Measurements from ENCODE around the gene GAB1.

- TF ChIP-seq CTCF (conservative IDR thresholded peaks at IDR 0.05) (no peak), EZH2 (IDR thresholded peaks at IDR 0.05; ENCODE audit: low read depth) (no peak)
These were observed 152.0 kb downstream of the GAB1 start for GRCh38 chr4:143488687-143489086.

Data from PC-9 (cell line).